GM19099 (cell line): ENCODE measurements around the gene EPHB1.

Experiments used
- POLR2A ChIP-seq: IDR thresholded peaks from 3 replicates; pipeline ENCODE4 v1.6.1; 2011; ENCODE audit warnings: low read depth; ENCODE audit not compliant: insufficient read length; ENCODE audit errors: extremely low read depth

The EPHB1 gene

GRCh38 chr3:134768116-134768515 is 26.9 kb upstream of the EPHB1 start:
- no peak for TF ChIP-seq POLR2A

- TF ChIP-seq POLR2A, result no peak
Observed at GRCh38 chr3:134768837-134769236, 26.2 kb upstream of the EPHB1 start.

GRCh38 chr3:134769287-134769868 is 25.7 kb upstream of the EPHB1 start:
- no peak for TF ChIP-seq POLR2A

- no peak for TF ChIP-seq POLR2A
Observed at GRCh38 chr3:134772011-134772410, 23.0 kb upstream of the EPHB1 start.

GRCh38 chr3:134772591-134772990 is 22.5 kb upstream of the EPHB1 start:
- TF ChIP-seq POLR2A, result no peak

GRCh38 chr3:134775831-134776230 is 19.2 kb upstream of the EPHB1 start:
- no peak for TF ChIP-seq POLR2A

- no peak for TF ChIP-seq POLR2A
Observed at GRCh38 chr3:134776518-134776917, 18.5 kb upstream of the EPHB1 start.

- TF ChIP-seq POLR2A, result no peak
Observed at GRCh38 chr3:134777341-134777740, 17.7 kb upstream of the EPHB1 start.

GRCh38 chr3:134790065-134790464 is 5.0 kb upstream of the EPHB1 start:
- no peak for TF ChIP-seq POLR2A

GRCh38 chr3:134791992-134792391 is 3.1 kb upstream of the EPHB1 start:
- no peak for TF ChIP-seq POLR2A

GRCh38 chr3:134792700-134793099 is 2.4 kb upstream of the EPHB1 start:
- TF ChIP-seq POLR2A, result no peak

GRCh38 chr3:134793562-134793961 is 1.5 kb upstream of the EPHB1 start:
- no peak for TF ChIP-seq POLR2A

- TF ChIP-seq POLR2A, result no peak
Observed at GRCh38 chr3:134794323-134794722, 737 bp upstream of the EPHB1 start.

GRCh38 chr3:134795746-134796280 is 753 bp downstream of the EPHB1 start:
- no peak for TF ChIP-seq POLR2A

- TF ChIP-seq POLR2A, result no peak
Observed at GRCh38 chr3:134796281-134797056, 1.4 kb downstream of the EPHB1 start.

- TF ChIP-seq POLR2A, result no peak
Observed at GRCh38 chr3:134797057-134797740, 2.1 kb downstream of the EPHB1 start.
